ENCODE data around the gene ZFP91. TPM values are rescaled to one million over a fixed set of nuclear protein-coding genes. Genes with fewer than 3 reads are reported as not detected.

Gene ZFP91
- polyA plus RNA-seq, 2 of the 4 experiments (the other 2 are of a cell fraction): 48.5 to 66.9 TPM

- TF ChIP-seq FOSB (CRISPR knock-in tag; IDR thresholded peaks at IDR 0.05): no peak
- TF ChIP-seq NFE2L2 (conservative IDR thresholded peaks at IDR 0.05; ENCODE audit: low read length): no peak
- no peak for TF ChIP-seq E2F6 (IDR thresholded peaks at IDR 0.05; ENCODE audit: borderline replicate concordance, low read depth)
- TF ChIP-seq ELK1 (IDR thresholded peaks at IDR 0.05; ENCODE audit: low read depth, low read length): no peak
- TF ChIP-seq MYC (IDR thresholded peaks at IDR 0.05; ENCODE audit: borderline replicate concordance, low read length): no peak
- TF ChIP-seq JUNB (IDR thresholded peaks at IDR 0.05): no peak
- no peak for TF ChIP-seq ZSCAN20 (CRISPR knock-in tag; IDR thresholded peaks at IDR 0.05)
- TF ChIP-seq CEBPB (IDR thresholded peaks at IDR 0.05): no peak
- no peak for TF ChIP-seq KDM1A (IDR thresholded peaks at IDR 0.05; ENCODE audit: low read depth)
- TF ChIP-seq ZC3H11A (IDR thresholded peaks at IDR 0.05): no peak
- no peak for TF ChIP-seq SMC3 (IDR thresholded peaks at IDR 0.05)
- TF ChIP-seq USF2 (IDR thresholded peaks at IDR 0.05): no peak
- 90% methylated on average over 3 of the region's 3 CpGs for WGBS (ENCODE audit: missing lambda C conversion rate)
- ATAC-seq (no peak), FAIRE-seq (no peak), DNase-seq (ENCODE audit: low read depth in 1 of 2, low spot score in 1 of 2) (no peak)
- no peak overlapping the region for H3K27ac ChIP-seq
- ChIA-PET CTCF (interaction anchor here (1.4 kb wide), 1 partner anchor 18 kb away, joined by 9 read pairs; the partner anchor contains the start of gene ZFP91), POLR2A (no interaction called here)
- H3K9me3 ChIP-seq: no peaks in the 10 kb centered on the region
- peaks cover 13% of the 10 kb centered on the region; the same call in 2 of the 3 replicates for H3K4me1 ChIP-seq
- no peak overlapping the region for H3K4me2 ChIP-seq
- no peak overlapping the region for H3K4me3 ChIP-seq
Measured at GRCh38 chr11:58597486-58598144, 18.8 kb downstream of the ZFP91 start.

GRCh38 chr11:58600510-58600909 is 21.6 kb downstream of the ZFP91 start:
- CTCF ChIA-PET: interaction anchor here (2.2 kb wide), 1 partner anchor 21 kb away, joined by 6 read pairs; the partner anchor contains the start of gene ZFP91
- TF ChIP-seq ZC3H11A (IDR thresholded peaks at IDR 0.05) (no peak), PHF8 (IDR thresholded peaks at IDR 0.05; ENCODE audit: borderline replicate concordance, low read depth) (no peak), NPAS2 (CRISPR knock-in tag; IDR thresholded peaks at IDR 0.05; ENCODE audit: borderline replicate concordance) (no peak), MAFK (IDR thresholded peaks at IDR 0.05; ENCODE audit: partially characterized antibody) (no peak), ATOH8 (CRISPR knock-in tag; IDR thresholded peaks at IDR 0.05; ENCODE audit: low read depth) (no peak), E2F6 (IDR thresholded peaks at IDR 0.05; ENCODE audit: borderline replicate concordance, low read depth) (no peak), NFE2L2 (conservative IDR thresholded peaks at IDR 0.05; ENCODE audit: low read length) (no peak), MAZ (IDR thresholded peaks at IDR 0.05; ENCODE audit: borderline replicate concordance, low read depth, low read length) (no peak), ELK1 (IDR thresholded peaks at IDR 0.05; ENCODE audit: low read depth, low read length) (no peak), TP53 (CRISPR knock-in tag; IDR thresholded peaks at IDR 0.05) (no peak), CBX2 (IDR thresholded peaks at IDR 0.05; ENCODE audit: borderline replicate concordance, low read depth) (no peak), HOXA7 (CRISPR knock-in tag; IDR thresholded peaks at IDR 0.05) (no peak), JUN (IDR thresholded peaks at IDR 0.05) (no peak), FOSL2 (IDR thresholded peaks at IDR 0.05) (no peak), FOSL2 (CRISPR knock-in tag; IDR thresholded peaks at IDR 0.05) (no peak), HOXB13 (CRISPR knock-in tag; IDR thresholded peaks at IDR 0.05; ENCODE audit: low read depth) (no peak)
- no peak overlapping the region for H3K4me2 ChIP-seq
- FAIRE-seq (no peak), ATAC-seq (no peak), DNase-seq (ENCODE audit: low read depth in 1 of 2, low spot score in 1 of 2) (no peak)
- H3K9me3 ChIP-seq: no peaks in the 10 kb centered on the region
- no peak overlapping the region for H3K27ac ChIP-seq
- H3K4me3 ChIP-seq: no peak overlapping the region
- 90% methylated on average over 2 of the region's 2 CpGs for WGBS (ENCODE audit: missing lambda C conversion rate)
- H3K4me1 ChIP-seq: peaks cover 5% of the 10 kb centered on the region; the same call in 2 of the 3 replicates
- POLR2A ChIA-PET: no interaction called here
